Measurements from ENCODE around the gene P2RX1.
A peak's percentile ranks its signal among the peaks of the same experiment; 100 is the strongest.

P2RX1 gene

GRCh38 chr17:3915995-3916696 lies at the start of gene P2RX1:
Gene P2RX1 (minus strand): TSS chr17:3916465. CDS start chr17:3916225, 240 bp downstream.
- H3K27ac ChIP-seq (ENCODE audit: low read depth, low read length), result peak within 1 kb of the TSS; percentile 68

GRCh38 chr17:3965118-3965800 lies 49.0 kb upstream of the P2RX1 start:
- no peak overlapping the region for H3K27ac ChIP-seq (ENCODE audit: low read depth, low read length)
- no peaks in the 10 kb centered on the region for H3K9me3 ChIP-seq (ENCODE audit: low read length)
- peaks cover 17 to 25% of the 10 kb centered on the region in 2 donors for H3K27me3 ChIP-seq (ENCODE audit: control insufficient read depth in 1 of 2, insufficient read depth in 2 of 2, low read length in 2 of 2)
- H3K9ac ChIP-seq (ENCODE audit: low read length), result no peak overlapping the region
- peaks cover 4% of the 10 kb centered on the region for H3K4me1 ChIP-seq (ENCODE audit: insufficient read depth, low read length)
- H3K36me3 ChIP-seq (ENCODE audit: insufficient read depth, low read length), result no peaks in the 10 kb centered on the region
- H3K4me3 ChIP-seq (ENCODE audit: low read depth in 1 of 2, low read length in 2 of 2), result peak overlapping the region in 1 of 2 donors; percentile 50

More at GRCh38 chr17:3915995-3916696, at the start of gene P2RX1:
- Histone ChIP-seq H3K27me3 (ENCODE audit: control insufficient read depth in 1 of 2, insufficient read depth in 2 of 2, low read length in 2 of 2) (no peaks in the 10 kb centered on the region), H3K9ac (ENCODE audit: low read length) (no peak within 1 kb of the TSS), H3K9me3 (ENCODE audit: low read length) (no peaks in the 10 kb centered on the region), H3K4me1 (ENCODE audit: insufficient read depth, low read length) (peaks cover 5% of the 10 kb centered on the region), H3K36me3 (ENCODE audit: insufficient read depth, low read length) (no peaks in the 10 kb centered on the region), H3K4me3 (ENCODE audit: low read depth in 1 of 2, low read length in 2 of 2) (no peak within 1 kb of the TSS)

- H3K27ac ChIP-seq (ENCODE audit: low read depth, low read length), result no peak within 1 kb of the TSS
- no peak within 1 kb of the TSS for H3K9ac ChIP-seq (ENCODE audit: low read length)
- H3K4me3 ChIP-seq (ENCODE audit: low read depth in 1 of 2, low read length in 2 of 2), result peak within 1 kb of the TSS; percentile 38 to 50
- H3K36me3 ChIP-seq (ENCODE audit: insufficient read depth, low read length), result no peaks in the 10 kb centered on the region
- H3K4me1 ChIP-seq (ENCODE audit: insufficient read depth, low read length), result peaks cover 4% of the 10 kb centered on the region
- H3K9me3 ChIP-seq (ENCODE audit: low read length), result no peaks in the 10 kb centered on the region
- peaks cover 17 to 25% of the 10 kb centered on the region in 2 donors for H3K27me3 ChIP-seq (ENCODE audit: control insufficient read depth in 1 of 2, insufficient read depth in 2 of 2, low read length in 2 of 2)
These were observed 48.2 kb upstream of the P2RX1 start, which contains the start of gene ATP2A3 for GRCh38 chr17:3964203-3965117. Gene ATP2A3 (minus strand): TSS chr17:3964437. CDS start chr17:3964291, 146 bp downstream.

- Histone ChIP-seq H3K4me3 (ENCODE audit: low read depth in 1 of 2, low read length in 2 of 2) (peak overlapping the region in 1 of 2 donors; percentile 38), H3K4me1 (ENCODE audit: insufficient read depth, low read length) (peaks cover 4% of the 10 kb centered on the region), H3K9ac (ENCODE audit: low read length) (no peak overlapping the region), H3K9me3 (ENCODE audit: low read length) (no peaks in the 10 kb centered on the region), H3K27ac (ENCODE audit: low read depth, low read length) (no peak overlapping the region), H3K27me3 (ENCODE audit: control insufficient read depth in 1 of 2, insufficient read depth in 2 of 2, low read length in 2 of 2) (peaks cover 17 to 25% of the 10 kb centered on the region in 2 donors), H3K36me3 (ENCODE audit: insufficient read depth, low read length) (no peaks in the 10 kb centered on the region)
These were observed 47.3 kb upstream of the P2RX1 start for GRCh38 chr17:3963237-3964201.

- Histone ChIP-seq H3K27me3 (ENCODE audit: control insufficient read depth in 1 of 2, insufficient read depth in 2 of 2, low read length in 2 of 2) (peaks cover 17 to 25% of the 10 kb centered on the region in 2 donors), H3K9ac (ENCODE audit: low read length) (no peak overlapping the region), H3K9me3 (ENCODE audit: low read length) (no peaks in the 10 kb centered on the region), H3K4me1 (ENCODE audit: insufficient read depth, low read length) (peaks cover 4% of the 10 kb centered on the region), H3K27ac (ENCODE audit: low read depth, low read length) (no peak overlapping the region), H3K36me3 (ENCODE audit: insufficient read depth, low read length) (no peaks in the 10 kb centered on the region), H3K4me3 (ENCODE audit: low read depth in 1 of 2, low read length in 2 of 2) (peak overlapping the region in 1 of 2 donors; percentile 38)
These were observed 46.6 kb upstream of the P2RX1 start for GRCh38 chr17:3962965-3963236.

- H3K27me3 ChIP-seq (ENCODE audit: control insufficient read depth in 1 of 2, insufficient read depth in 2 of 2, low read length in 2 of 2), result peaks cover 17 to 25% of the 10 kb centered on the region in 2 donors
- H3K36me3 ChIP-seq (ENCODE audit: insufficient read depth, low read length), result no peaks in the 10 kb centered on the region
- no peak overlapping the region for H3K4me3 ChIP-seq (ENCODE audit: low read depth in 1 of 2, low read length in 2 of 2)
- no peak overlapping the region for H3K9ac ChIP-seq (ENCODE audit: low read length)
- no peaks in the 10 kb centered on the region for H3K9me3 ChIP-seq (ENCODE audit: low read length)
- H3K4me1 ChIP-seq (ENCODE audit: insufficient read depth, low read length), result peaks cover 4% of the 10 kb centered on the region
- H3K27ac ChIP-seq (ENCODE audit: low read depth, low read length), result no peak overlapping the region
These were observed 46.1 kb upstream of the P2RX1 start for GRCh38 chr17:3962217-3962964.

- H3K9ac ChIP-seq (ENCODE audit: low read length), result no peak overlapping the region
- H3K4me3 ChIP-seq (ENCODE audit: low read depth in 1 of 2, low read length in 2 of 2), result no peak overlapping the region
- peaks cover 17 to 25% of the 10 kb centered on the region in 2 donors for H3K27me3 ChIP-seq (ENCODE audit: control insufficient read depth in 1 of 2, insufficient read depth in 2 of 2, low read length in 2 of 2)
- no peak overlapping the region for H3K27ac ChIP-seq (ENCODE audit: low read depth, low read length)
- H3K4me1 ChIP-seq (ENCODE audit: insufficient read depth, low read length), result peaks cover 4% of the 10 kb centered on the region
- no peaks in the 10 kb centered on the region for H3K36me3 ChIP-seq (ENCODE audit: insufficient read depth, low read length)
- H3K9me3 ChIP-seq (ENCODE audit: low read length), result no peaks in the 10 kb centered on the region
These were observed 45.3 kb upstream of the P2RX1 start for GRCh38 chr17:3961564-3962047.

- H3K4me1 ChIP-seq (ENCODE audit: insufficient read depth, low read length), result peaks cover 4% of the 10 kb centered on the region
- no peaks in the 10 kb centered on the region for H3K9me3 ChIP-seq (ENCODE audit: low read length)
- H3K27ac ChIP-seq (ENCODE audit: low read depth, low read length), result no peak overlapping the region
- H3K4me3 ChIP-seq (ENCODE audit: low read depth in 1 of 2, low read length in 2 of 2), result no peak overlapping the region
- no peak overlapping the region for H3K9ac ChIP-seq (ENCODE audit: low read length)
- H3K27me3 ChIP-seq (ENCODE audit: control insufficient read depth in 1 of 2, insufficient read depth in 2 of 2, low read length in 2 of 2), result peaks cover 17 to 25% of the 10 kb centered on the region in 2 donors
- no peaks in the 10 kb centered on the region for H3K36me3 ChIP-seq (ENCODE audit: insufficient read depth, low read length)
These were observed 44.5 kb upstream of the P2RX1 start for GRCh38 chr17:3960764-3961163.

- no peaks in the 10 kb centered on the region for H3K36me3 ChIP-seq (ENCODE audit: insufficient read depth, low read length)
- H3K9ac ChIP-seq (ENCODE audit: low read length), result no peak overlapping the region
- H3K27me3 ChIP-seq (ENCODE audit: control insufficient read depth in 1 of 2, insufficient read depth in 2 of 2, low read length in 2 of 2), result peaks cover 12 to 25% of the 10 kb centered on the region in 2 donors
- no peaks in the 10 kb centered on the region for H3K4me1 ChIP-seq (ENCODE audit: insufficient read depth, low read length)
- no peaks in the 10 kb centered on the region for H3K9me3 ChIP-seq (ENCODE audit: low read length)
- no peak overlapping the region for H3K4me3 ChIP-seq (ENCODE audit: low read depth in 1 of 2, low read length in 2 of 2)
- H3K27ac ChIP-seq (ENCODE audit: low read depth, low read length), result no peak overlapping the region
These were observed 43.8 kb upstream of the P2RX1 start for GRCh38 chr17:3959921-3960601.

Measured in muscle layer of colon (tissue), 2 donors.